OCI-LY1 (cell line): ENCODE data around the gene KRTAP10-9.

Source experiments
- H2AFZ ChIP-seq: fragments of 200-600 bp; sonication (generic), shearing (Covaris generic); 2 replicates; pipeline ENCODE4 v1.6.0; 2014; ENCODE audit warnings: antibody characterized with exemption, mild to moderate bottlenecking, low read length
- H3F3A ChIP-seq: fragments of 200-600 bp; sonication (generic), shearing (Covaris generic); 2 replicates; pipeline ENCODE4 v1.6.0; 2014; ENCODE audit warnings: mild to moderate bottlenecking, antibody characterized with exemption, low read length, moderate library complexity; ENCODE audit not compliant: insufficient read depth
- H3K27ac ChIP-seq: fragments of 200-600 bp; sonication (generic); 2 replicates; pipeline ENCODE4 v1.5.1; 2014; ENCODE audit warnings: low read length, mixed run types, mild to moderate bottlenecking, low read depth; ENCODE audit not compliant: poor library complexity, severe bottlenecking
- H3K27me3 ChIP-seq: fragments of 200-600 bp; sonication (generic); 2 replicates; pipeline ENCODE4 v1.6.0; 2014; ENCODE audit warnings: antibody characterized with exemption, mild to moderate bottlenecking, low read length, moderate library complexity; ENCODE audit not compliant: insufficient read depth
- H3K36me3 ChIP-seq: fragments of 200-600 bp; sonication (generic); 2 replicates; pipeline ENCODE4 v1.6.1; 2014; ENCODE audit warnings: mild to moderate bottlenecking, antibody characterized with exemption, low read length, moderate library complexity, mixed read lengths; ENCODE audit not compliant: insufficient read depth
- H3K4me1 ChIP-seq: fragments of 200-600 bp; sonication (generic); 2 replicates; pipeline ENCODE4 v1.5.1; 2014; ENCODE audit warnings: mild to moderate bottlenecking, low read length, moderate library complexity; ENCODE audit not compliant: insufficient read depth, severe bottlenecking
- H3K4me2 ChIP-seq: fragments of 200-600 bp; sonication (generic), shearing (Covaris generic); 2 replicates; pipeline ENCODE4 v1.6.1; 2014; ENCODE audit warnings: low read length
- H3K4me3 ChIP-seq: fragments of 200-600 bp; sonication (generic); 2 replicates; pipeline ENCODE4 v1.5.1; 2014; ENCODE audit warnings: low read length, low read depth, mild to moderate bottlenecking, mixed read lengths; ENCODE audit not compliant: poor library complexity, severe bottlenecking
- H3K79me2 ChIP-seq: fragments of 200-600 bp; shearing (Covaris generic); 2 replicates; pipeline ENCODE4 v1.6.1; 2016; ENCODE audit warnings: mixed run types, low read length, mixed read lengths; ENCODE audit not compliant: insufficient read depth
- H3K9ac ChIP-seq: fragments of 200-600 bp; sonication (generic), shearing (Covaris generic); 2 replicates; pipeline ENCODE4 v1.6.1; 2014; ENCODE audit warnings: mild to moderate bottlenecking, low read length, mixed read lengths
- H3K9me2 ChIP-seq: fragments of 200-600 bp; sonication (generic), shearing (Covaris generic); 2 replicates; pipeline ENCODE4 v1.6.1; 2014; ENCODE audit warnings: low read depth, mild to moderate bottlenecking, low read length, mixed read lengths
- H3K9me3 ChIP-seq: fragments of 200-600 bp; shearing (Covaris generic); 2 replicates; pipeline ENCODE4 v1.6.1; 2014; ENCODE audit warnings: low read length, mixed read lengths
- H4K20me1 ChIP-seq: fragments of 200-600 bp; sonication (generic), shearing (Covaris generic); 2 replicates; pipeline ENCODE4 v1.6.0; 2016; ENCODE audit warnings: mild to moderate bottlenecking, low read length; ENCODE audit not compliant: insufficient read depth
- CTCF ChIP-seq: fragments of 200-600 bp; sonication (generic), shearing (Covaris generic); IDR thresholded peaks from 2 replicates; pipeline ENCODE4 v1.5.1; 2017; ENCODE audit warnings: mild to moderate bottlenecking, antibody characterized with exemption, low read length, moderate library complexity, mixed read lengths
- EZH2 ChIP-seq: fragments of 200-600 bp; sonication (generic), shearing (Covaris generic); IDR thresholded peaks from 2 replicates; pipeline ENCODE4 v1.8.0; 2017; ENCODE audit warnings: borderline replicate concordance, mixed run types, mild to moderate bottlenecking, antibody characterized with exemption, low read length, moderate library complexity, mixed read lengths

KRTAP10-9 gene

GRCh38 chr21:44595524-44595923 is 31.4 kb upstream of the KRTAP10-9 start:
- Histone ChIP-seq H3K79me2 (no peaks in the 10 kb centered on the region), H3K4me1 (no peaks in the 10 kb centered on the region)

GRCh38 chr21:44596068-44596725 is 30.7 kb upstream of the KRTAP10-9 start:
- Histone ChIP-seq H4K20me1 (no peaks in the 10 kb centered on the region), H3K27me3 (no peaks in the 10 kb centered on the region), H3K9ac (no peak overlapping the region)

More at GRCh38 chr21:44595524-44595923, 31.4 kb upstream of the KRTAP10-9 start:
- Histone ChIP-seq H3K9me3 (no peaks in the 10 kb centered on the region), H3F3A (no peaks in the 10 kb centered on the region), H3K9me2 (no peaks in the 10 kb centered on the region), H3K9ac (no peak overlapping the region), H3K4me3 (no peak overlapping the region), H3K36me3 (no peaks in the 10 kb centered on the region), H4K20me1 (no peaks in the 10 kb centered on the region), H3K27ac (no peak overlapping the region), H3K27me3 (no peaks in the 10 kb centered on the region), H3K4me2 (no peak overlapping the region), H2AFZ (no peak overlapping the region)
- no peak for TF ChIP-seq CTCF
- TF ChIP-seq EZH2: no peak

DNA sequence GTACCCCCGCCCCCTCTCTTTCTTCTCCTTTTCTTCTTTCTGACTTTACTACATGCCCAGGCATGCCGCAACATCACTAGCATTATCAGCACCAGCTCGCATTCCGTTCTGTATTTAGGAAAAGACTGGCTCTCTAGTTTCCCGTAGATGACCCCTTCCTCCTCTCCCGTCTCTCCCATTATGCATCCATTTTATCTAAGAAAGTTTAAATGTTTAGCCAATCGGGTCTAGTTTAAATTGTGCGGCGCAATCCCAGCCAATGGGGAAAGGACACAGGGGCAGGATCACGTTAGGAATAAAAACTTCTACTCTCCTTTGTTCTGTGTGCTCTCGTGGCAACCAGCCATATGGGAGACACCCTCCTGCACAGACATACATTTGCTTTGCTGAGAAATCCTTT is 28.8 kb upstream of the KRTAP10-9 start:
- no peak overlapping the region for H3K4me3 ChIP-seq
- H2AFZ ChIP-seq: no peak overlapping the region
- no peaks in the 10 kb centered on the region for H3K79me2 ChIP-seq
- H3K4me2 ChIP-seq: no peak overlapping the region
- TF ChIP-seq CTCF: no peak
- no peak for TF ChIP-seq EZH2
- no peaks in the 10 kb centered on the region for H3F3A ChIP-seq
- no peaks in the 10 kb centered on the region for H4K20me1 ChIP-seq
- no peak overlapping the region for H3K27ac ChIP-seq
- no peaks in the 10 kb centered on the region for H3K27me3 ChIP-seq
- H3K9ac ChIP-seq: no peak overlapping the region
- H3K9me2 ChIP-seq: no peaks in the 10 kb centered on the region
- H3K4me1 ChIP-seq: no peaks in the 10 kb centered on the region
- no peaks in the 10 kb centered on the region for H3K36me3 ChIP-seq
- H3K9me3 ChIP-seq: no peaks in the 10 kb centered on the region

More at GRCh38 chr21:44596068-44596725, 30.7 kb upstream of the KRTAP10-9 start:
- Histone ChIP-seq H3K9me3 (no peaks in the 10 kb centered on the region), H3K27ac (no peak overlapping the region), H3K36me3 (no peaks in the 10 kb centered on the region), H2AFZ (no peak overlapping the region), H3F3A (no peaks in the 10 kb centered on the region), H3K4me2 (no peak overlapping the region), H3K9me2 (no peaks in the 10 kb centered on the region), H3K79me2 (no peaks in the 10 kb centered on the region), H3K4me3 (no peak overlapping the region), H3K4me1 (no peaks in the 10 kb centered on the region)
- TF ChIP-seq CTCF: no peak
- no peak for TF ChIP-seq EZH2
